Testis (tissue), 3 donors: ENCODE measurements around the gene FBXL7. TPM values are rescaled to one million over a fixed set of nuclear protein-coding genes. Genes with fewer than 3 reads are reported as not detected.

ENCODE experiments used
- DNase-seq: peaks from one replicate; pipeline ENCODE4 v3.0.0-alpha.2; 2019
- H3K27ac ChIP-seq, 2 donors: fragments of 200-600 bp; sonication (generic); one replicate each; pipeline ENCODE4 v1.5.1; 2019
- H3K27me3 ChIP-seq: fragments of 200-600 bp; sonication (generic); one replicate; pipeline ENCODE4 v1.5.1; 2019
- H3K36me3 ChIP-seq: fragments of 200-600 bp; sonication (generic); one replicate; pipeline ENCODE4 v1.5.1; 2017; ENCODE audit warnings: low read depth; ENCODE audit errors: missing control alignments
- H3K4me1 ChIP-seq: fragments of 200-600 bp; sonication (generic); one replicate; pipeline ENCODE4 v1.5.1; 2019
- H3K4me3 ChIP-seq, 2 donors: fragments of 200-600 bp; sonication (generic); one replicate each; pipeline ENCODE4 v1.5.1; 2017 to 2019
- H3K9me3 ChIP-seq: fragments of 200-600 bp; sonication (generic); one replicate; pipeline ENCODE4 v1.5.1; 2017
- CTCF ChIP-seq, 3 experiments: fragments of 450-650 bp in 2 of 3; fragments of 200-600 bp in 1 of 3; sonication (generic) in 1 of 3; IDR thresholded peaks; one replicate each; pipeline ENCODE4 v1.5.1; 2016 to 2019; ENCODE audit warnings: antibody characterized with exemption in 3 of 3, mild to moderate bottlenecking in 2 of 3, moderate library complexity in 1 of 3
- POLR2A ChIP-seq: fragments of 450-650 bp; IDR thresholded peaks from one replicate; pipeline ENCODE4 v1.6.1; 2017; ENCODE audit warnings: antibody characterized with exemption, mild to moderate bottlenecking, moderate library complexity
- WGBS, 2 donors: methylation state at CpG; one replicate each; pipeline ENCODE4 v1.1.5; 2018; 5-methylcytosine and 5-hydroxymethylcytosine counted together
- intact Hi-C: fragments of 100-400 bp; cut with DNase I; formaldehyde crosslinking; loops from one replicate; pipeline ENCODE4 v1.15.1; 2023; ENCODE audit warnings: low total_unique reads
- polyA plus RNA-seq: library from polyadenylated mRNA; stranded (reverse); fragments of 350-450 nt; fragmentation: Illumina TruSeq; extraction: RNeasy Lipid Tissue Mini Kit (QIAGEN cat#74804); gene quantifications from one replicate; pipeline ENCODE4 v1.2.3, GENCODE V29; 2014; ENCODE audit warnings: low read depth, low replicate concordance; ENCODE audit not compliant: insufficient read depth
- total RNA-seq, 2 donors: library from RNA; depleted of rRNA; stranded (reverse); fragments of >200 nt; gene quantifications; one replicate each; pipeline ENCODE4 v1.2.3, GENCODE V29; 2016

FBXL7 gene
- total and polyA plus RNA-seq, 3 donors from 2014 or later, result 9.8 to 17.3 (median 15.2) TPM

GRCh38 chr5:15834596-15835245 is 334.7 kb downstream of the FBXL7 start:
- Histone ChIP-seq H3K4me1 (peaks cover 5% of the 10 kb centered on the region), H3K27ac (no peak overlapping the region), H3K9me3 (no peaks in the 10 kb centered on the region), H3K4me3 (no peak overlapping the region), H3K27me3 (no peaks in the 10 kb centered on the region), H3K36me3 (no peaks in the 10 kb centered on the region)
- TF ChIP-seq POLR2A (no peak), CTCF (IDR thresholded peaks at IDR 0.05) (no peak)
- no peak for DNase-seq
- 41 to 58% methylated on average over 3 of the region's 3 CpGs for WGBS, 2 donors
- intact Hi-C loops, result no loop called here

GRCh38 chr5:15835514-15835913 is 335.5 kb downstream of the FBXL7 start:
- no peak overlapping the region for H3K4me3 ChIP-seq
- no peaks in the 10 kb centered on the region for H3K36me3 ChIP-seq
- WGBS, 2 donors, result 94% methylated on average over 2 of the region's 2 CpGs
- H3K9me3 ChIP-seq, result no peaks in the 10 kb centered on the region
- intact Hi-C loops, result no loop called here
- DNase-seq, result no peak
- H3K27ac ChIP-seq, result no peak overlapping the region
- no peaks in the 10 kb centered on the region for H3K27me3 ChIP-seq
- peaks cover 5% of the 10 kb centered on the region for H3K4me1 ChIP-seq
- TF ChIP-seq POLR2A, result no peak
- TF ChIP-seq CTCF (IDR thresholded peaks at IDR 0.05), result no peak

GRCh38 chr5:15837551-15838289 is 337.7 kb downstream of the FBXL7 start:
- TF ChIP-seq CTCF (IDR thresholded peaks at IDR 0.05) (no peak), POLR2A (no peak)
- WGBS, 2 donors, result 38 to 46% methylated on average over 2 of the region's 2 CpGs
- DNase-seq, result no peak
- H3K4me1 ChIP-seq, result peaks cover 5% of the 10 kb centered on the region
- no peak overlapping the region for H3K4me3 ChIP-seq
- H3K27me3 ChIP-seq, result no peaks in the 10 kb centered on the region
- H3K27ac ChIP-seq, result no peak overlapping the region
- H3K9me3 ChIP-seq, result no peaks in the 10 kb centered on the region
- intact Hi-C loops, result no loop called here
- no peaks in the 10 kb centered on the region for H3K36me3 ChIP-seq

- TF ChIP-seq POLR2A (no peak), CTCF (IDR thresholded peaks at IDR 0.05) (no peak)
- Histone ChIP-seq H3K4me1 (no peaks in the 10 kb centered on the region), H3K36me3 (no peaks in the 10 kb centered on the region), H3K9me3 (no peaks in the 10 kb centered on the region), H3K27me3 (no peaks in the 10 kb centered on the region), H3K4me3 (no peak overlapping the region), H3K27ac (no peak overlapping the region)
- intact Hi-C loops, result no loop called here
- 72 to 79% methylated on average over 4 of the region's 4 CpGs for WGBS, 2 donors
- DNase-seq, result no peak
Measured at GRCh38 chr5:15844253-15844652, 344.3 kb downstream of the FBXL7 start.
